Measurements from ENCODE around the gene CDH26.

The CDH26 gene

DNA sequence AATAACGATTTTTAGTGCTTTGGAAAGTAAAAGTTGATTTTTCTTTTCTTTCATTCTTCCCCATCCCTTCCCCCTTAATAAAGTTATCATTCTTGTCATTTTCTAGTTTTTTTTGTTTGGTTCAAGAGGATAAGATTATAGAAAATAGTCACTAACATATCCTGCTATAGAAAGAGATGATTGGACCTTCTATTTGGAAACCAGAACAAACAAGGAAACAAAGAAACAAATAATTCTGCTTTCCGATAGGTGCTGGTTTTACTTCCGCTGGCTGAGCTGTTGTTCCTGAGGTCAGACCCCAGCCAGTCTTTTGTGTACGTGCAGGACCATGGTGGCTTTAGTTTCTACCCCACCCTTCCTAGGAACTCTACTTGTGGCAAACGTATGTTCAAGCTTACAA lies at the start of gene CDH26:
TSS of gene CDH26 (plus strand) at position 301 of the 400 bp plus-strand sequence. CDS start 304 bp downstream, outside the sequence.
- DNase-seq (ENCODE audit: extremely low read depth in 1 of 2, low read depth in 1 of 2): no peak

DNA sequence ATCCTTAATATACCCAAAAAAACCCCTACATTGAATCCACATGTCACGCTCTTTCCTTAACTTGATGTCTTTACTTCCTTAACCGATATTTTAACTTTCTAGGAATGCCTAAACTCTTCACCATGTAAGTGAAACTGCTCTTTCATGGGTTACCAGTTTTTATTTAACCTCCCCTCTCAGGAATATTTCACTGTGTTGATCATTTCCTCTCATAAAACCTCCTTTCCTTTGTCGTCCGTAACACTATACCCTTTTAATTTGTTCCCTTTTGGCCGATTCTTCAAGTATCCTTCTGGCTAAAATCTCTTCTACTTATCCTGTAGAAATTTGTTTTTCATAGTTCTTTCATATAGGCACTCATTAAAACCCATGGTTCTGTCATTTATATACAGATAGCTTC lies 49.4 kb upstream of the CDH26 start:
- no peak for DNase-seq (ENCODE audit: extremely low read depth in 1 of 2, low read depth in 1 of 2)

DNA sequence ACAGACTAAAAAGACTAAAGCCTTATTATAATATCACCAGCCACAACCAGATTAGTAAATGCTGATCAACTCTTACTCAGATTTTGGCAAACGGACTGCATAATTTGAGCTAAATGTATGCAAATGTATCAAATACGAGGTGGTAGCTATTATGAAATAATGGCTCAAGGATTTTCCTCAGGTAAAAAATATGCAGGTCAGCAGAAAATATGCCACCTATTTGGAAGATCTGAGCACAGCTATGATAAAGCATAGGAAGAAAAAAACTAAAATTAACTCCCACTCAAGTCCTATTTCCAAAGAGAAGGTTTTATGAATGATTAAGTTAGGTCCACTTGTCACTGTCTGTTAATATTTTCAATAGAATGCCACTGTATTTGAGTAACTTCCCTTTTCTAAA lies 47.2 kb upstream of the CDH26 start:
- DNase-seq (ENCODE audit: extremely low read depth in 1 of 2, low read depth in 1 of 2): no peak

DNA sequence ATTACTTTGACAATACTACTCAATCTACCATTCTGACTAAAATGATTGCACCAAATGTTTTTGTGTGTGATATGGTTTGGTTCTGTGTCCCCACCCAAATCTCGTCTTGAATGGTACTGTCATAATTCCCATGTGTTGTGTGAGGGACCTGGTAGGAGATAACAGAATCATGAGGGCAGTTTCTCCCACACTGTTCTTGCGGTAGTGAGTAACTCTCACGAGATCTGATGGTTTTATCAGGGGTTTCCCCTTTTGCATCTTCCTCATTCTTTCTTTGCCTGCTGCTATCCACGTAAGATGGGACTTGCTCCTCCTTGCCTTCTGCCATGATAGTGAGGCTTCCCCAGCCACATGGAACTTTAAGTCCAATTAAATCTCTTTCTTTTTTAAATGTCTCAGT lies 45.6 kb upstream of the CDH26 start:
- no peak for DNase-seq (ENCODE audit: extremely low read depth in 1 of 2, low read depth in 1 of 2)

DNA sequence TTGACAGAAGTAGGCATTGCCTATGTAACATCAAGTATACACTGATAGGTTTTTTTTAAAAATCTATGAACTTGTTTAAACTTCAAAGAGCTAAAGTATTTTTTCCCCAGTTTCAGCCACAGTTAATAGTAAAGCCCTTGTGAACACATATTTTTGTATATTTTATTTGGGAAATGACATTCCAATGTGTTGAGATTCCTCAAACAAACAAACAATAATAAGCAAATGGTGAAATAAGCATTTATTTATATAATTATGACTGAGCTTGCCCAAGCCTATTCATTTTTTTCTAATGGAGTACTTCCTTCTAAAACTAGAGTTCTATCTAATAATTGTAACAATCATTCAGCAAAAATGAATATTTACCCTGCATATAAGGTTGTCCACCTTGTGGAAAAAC lies 37.3 kb upstream of the CDH26 start:
- no peak for DNase-seq (ENCODE audit: extremely low read depth in 1 of 2, low read depth in 1 of 2)

DNA sequence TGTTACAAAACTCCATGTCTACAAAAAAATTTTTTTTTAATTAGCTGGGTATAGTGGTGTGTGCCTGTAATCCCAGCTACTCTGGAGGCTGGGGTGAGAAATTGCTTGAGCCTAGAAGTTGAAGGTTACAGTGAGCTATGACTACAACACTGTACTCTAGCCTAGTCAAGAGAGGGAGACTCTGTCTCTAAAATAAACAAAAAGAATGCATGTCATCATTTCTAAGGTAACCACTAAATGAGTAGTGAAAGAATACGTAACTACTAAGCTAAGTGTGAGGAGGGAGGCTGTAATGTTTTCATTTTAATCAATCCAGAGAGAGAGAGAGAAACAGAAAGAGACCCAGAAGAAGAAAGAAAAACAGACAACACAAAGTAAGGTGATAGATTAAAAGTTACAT lies 34.7 kb upstream of the CDH26 start:
- no peak for DNase-seq (ENCODE audit: extremely low read depth in 1 of 2, low read depth in 1 of 2)

DNA sequence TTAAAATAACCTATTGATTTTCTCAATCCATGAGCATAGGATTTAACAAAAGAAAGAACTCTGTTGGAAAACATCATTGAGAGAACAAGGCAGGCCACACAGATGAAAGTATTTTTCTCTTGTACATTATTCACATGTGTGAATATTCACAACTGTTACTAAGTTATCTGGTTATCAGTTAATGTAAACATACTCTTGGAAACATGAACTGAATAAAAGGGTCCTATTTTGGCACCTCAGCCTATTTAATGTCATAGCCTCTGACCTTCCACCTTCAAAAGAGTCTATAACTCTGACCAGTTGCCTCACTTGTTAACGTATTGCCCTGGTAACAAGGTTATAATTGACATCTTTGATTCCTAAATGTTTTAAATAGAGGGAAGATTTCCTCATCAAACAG lies 32.9 kb upstream of the CDH26 start:
- no peak for DNase-seq (ENCODE audit: extremely low read depth in 1 of 2, low read depth in 1 of 2)

DNA sequence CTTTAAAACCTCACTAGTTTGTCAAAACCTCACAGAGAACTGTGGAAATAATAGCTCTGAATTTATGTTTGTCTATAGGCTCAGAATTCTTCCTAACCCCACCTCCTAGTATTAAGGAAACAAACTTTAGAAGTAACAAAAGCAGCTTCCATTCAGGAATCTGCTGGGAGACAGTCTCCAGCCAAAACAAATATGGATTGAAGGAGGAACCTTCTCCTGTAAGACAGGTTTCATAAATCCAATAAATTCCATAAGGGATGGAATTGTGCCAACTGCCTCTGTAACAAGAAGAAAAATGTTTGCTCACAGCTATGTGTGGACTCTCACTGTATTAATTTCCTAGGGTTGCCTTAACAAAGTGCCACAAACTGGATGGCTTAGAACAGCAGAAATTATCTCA lies 32.3 kb upstream of the CDH26 start:
- no peak for DNase-seq (ENCODE audit: extremely low read depth in 1 of 2, low read depth in 1 of 2)

DNA sequence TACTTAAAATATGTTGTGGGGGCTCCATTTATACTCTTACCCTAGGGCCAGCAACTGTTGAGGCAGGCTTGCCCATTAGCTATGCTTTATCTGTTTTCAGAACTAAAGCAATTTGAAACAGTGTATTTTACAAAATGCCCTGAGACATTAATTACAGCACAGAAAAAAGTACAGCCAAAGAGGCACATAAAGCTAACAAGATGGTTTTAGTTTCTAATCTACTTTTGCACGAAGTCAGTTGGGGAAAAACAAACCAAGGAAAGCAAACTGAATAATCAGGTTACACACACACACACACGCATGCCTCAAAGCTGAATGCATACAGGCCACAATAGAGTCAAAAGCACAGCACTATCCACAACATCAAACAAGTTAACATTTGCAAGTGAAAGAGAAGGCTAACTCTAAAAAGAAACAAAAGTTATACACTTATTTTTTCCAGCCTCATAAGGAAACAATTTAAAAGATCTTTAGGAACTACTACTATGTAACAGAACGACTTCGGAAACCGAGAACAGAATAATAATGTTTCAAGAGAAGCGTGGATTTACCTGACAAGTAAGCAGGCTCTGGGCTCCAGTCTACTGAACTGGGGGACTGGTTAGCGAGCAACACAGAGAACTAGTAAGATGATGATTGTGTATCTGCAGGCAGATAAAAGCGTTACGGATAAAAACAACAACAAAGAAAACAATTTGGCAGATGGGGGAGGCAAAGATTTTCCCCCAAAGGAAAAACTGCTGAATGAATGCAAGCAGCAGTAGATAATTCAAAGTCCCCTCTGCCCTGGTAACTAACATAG lies 26.5 kb upstream of the CDH26 start:
- DNase-seq (ENCODE audit: extremely low read depth in 1 of 2, low read depth in 1 of 2): no peak

DNA sequence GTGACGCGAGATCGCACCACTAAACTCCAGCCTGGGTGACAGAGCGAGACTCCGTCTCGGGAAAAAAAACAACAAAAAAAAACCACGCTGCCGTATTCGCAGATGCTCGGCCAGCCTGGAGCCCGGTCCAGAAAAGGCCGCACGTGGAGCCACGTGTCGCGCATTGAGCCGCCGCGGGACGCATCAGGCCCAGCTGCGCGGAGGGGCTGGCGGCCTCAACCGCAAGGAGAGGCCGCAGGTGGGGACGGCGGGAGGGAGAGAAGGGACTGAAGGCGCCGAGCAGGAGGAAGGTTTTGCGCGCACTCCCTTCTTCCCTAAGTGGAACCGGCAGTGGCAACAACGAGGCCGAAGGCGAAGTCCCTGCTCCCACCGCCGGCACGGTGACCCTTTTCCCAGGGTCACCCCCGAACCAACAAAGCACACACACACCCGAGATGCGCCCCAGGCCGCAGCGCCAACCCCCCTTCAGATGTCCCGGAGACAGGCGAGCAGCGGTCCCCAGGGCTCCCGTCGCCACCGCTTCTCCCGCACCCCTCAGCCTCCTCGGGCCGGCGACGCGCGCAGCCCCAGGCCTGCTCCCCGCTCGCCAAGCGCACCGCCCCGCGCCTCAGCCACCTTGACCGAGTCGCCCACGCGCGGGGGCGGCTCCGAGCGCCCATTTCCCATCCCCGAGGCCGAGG lies 25.5 kb upstream of the CDH26 start:
- no peak for DNase-seq (ENCODE audit: extremely low read depth in 1 of 2, low read depth in 1 of 2)

DNA sequence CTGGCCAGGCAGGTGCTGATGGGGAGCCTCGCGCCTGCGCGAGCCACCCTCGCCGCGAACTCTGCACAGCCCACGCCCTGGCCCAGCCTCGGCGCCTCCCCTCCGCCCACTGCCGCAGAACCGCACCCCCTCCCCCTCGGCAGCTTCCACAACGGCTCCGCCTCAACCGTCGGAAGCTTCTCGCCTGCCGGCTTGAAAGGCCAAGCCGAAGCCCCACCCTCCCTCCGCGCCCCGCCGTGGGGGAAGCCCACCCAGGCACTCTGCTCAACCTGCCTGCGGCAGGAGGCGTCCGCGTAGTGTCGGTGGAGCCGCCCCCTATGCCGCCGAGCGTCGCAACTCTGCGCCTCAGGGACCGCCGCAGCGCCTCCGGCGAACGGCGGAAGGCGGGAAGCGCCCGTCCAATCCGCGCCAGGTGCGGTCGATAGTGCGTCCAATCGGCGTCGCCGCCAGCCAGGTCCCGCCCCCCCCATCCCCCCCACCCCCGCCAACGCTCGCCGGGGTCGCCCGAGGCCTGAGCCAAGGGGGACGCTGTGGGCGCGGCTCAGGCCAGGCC lies 24.9 kb upstream of the CDH26 start, which contains the start of gene SYCP2:
TSS of gene SYCP2 (minus strand) at position 342 of the 553 bp plus-strand sequence. CDS start 11,224 bp downstream, outside the sequence.
- peak; percentile 20 to 35 for DNase-seq (ENCODE audit: extremely low read depth in 1 of 2, low read depth in 1 of 2)

DNA sequence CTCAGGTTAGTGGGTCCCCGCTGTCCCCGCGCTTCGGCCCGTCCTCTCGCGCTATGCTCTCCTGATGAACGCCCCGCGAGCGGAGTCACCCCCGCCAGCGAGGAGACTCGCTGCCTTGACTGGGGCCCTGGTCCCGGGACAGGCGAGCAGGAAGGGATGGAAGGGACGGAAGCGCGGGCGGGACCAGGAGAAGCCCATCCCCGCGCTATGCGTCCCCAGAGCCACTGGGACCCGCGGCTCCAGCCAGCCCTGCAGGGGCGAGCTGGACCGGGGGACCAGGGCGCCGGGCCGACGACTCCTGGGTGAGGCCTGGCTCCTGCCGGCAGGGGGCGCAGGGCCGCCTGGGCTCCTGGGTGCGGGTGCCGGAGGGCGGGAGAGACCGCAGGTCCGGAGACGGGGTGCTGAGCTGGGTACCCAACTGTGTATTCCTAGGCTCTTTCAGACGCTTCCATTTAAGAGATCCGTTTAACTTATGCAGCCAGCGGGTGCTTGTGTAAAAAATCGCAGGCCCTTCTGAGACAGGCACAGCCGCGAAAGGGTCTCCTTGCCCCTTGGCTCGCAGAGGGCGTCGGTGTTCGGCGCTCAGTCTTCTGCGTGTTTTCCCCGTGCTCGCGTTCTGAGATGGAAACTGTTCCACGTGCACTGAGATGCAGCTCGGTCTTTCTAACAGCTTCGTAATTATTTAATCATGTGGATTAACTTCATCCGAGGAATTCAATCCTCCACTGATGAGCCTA lies 24.2 kb upstream of the CDH26 start:
- peak; percentile 55 for DNase-seq (ENCODE audit: extremely low read depth in 1 of 2, low read depth in 1 of 2)

DNA sequence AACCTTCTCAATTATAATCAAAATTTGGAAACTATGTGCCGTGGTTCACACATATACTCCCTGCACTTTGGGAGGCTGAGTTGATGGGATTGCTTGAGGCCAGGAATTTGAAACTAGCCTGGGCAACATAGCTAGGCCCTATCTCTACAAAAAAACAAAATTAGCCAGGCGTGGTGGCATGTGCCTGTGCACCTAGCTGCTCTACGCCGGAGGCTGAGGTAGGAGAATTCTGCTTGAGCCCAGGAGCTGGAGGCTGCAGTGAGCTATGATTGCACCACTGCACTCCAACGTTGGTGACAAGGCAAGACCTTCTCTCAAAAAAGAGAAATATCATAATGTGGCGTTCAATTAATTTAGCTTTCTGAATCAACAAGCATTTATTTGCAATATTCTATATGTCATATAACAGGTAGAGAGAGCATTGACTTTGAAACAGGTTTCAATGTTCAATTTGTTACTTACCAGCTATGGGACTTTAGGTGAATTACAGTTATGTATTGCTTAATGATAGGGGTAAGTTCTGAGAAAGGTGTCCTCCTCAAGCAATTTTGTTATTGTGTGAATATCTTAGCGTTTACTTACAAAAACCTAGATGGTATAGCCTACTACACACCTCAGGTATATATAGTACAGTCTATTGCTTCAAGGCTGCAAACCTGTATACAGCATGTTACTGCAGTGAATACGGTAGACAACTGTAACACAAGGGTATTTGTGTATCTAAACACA lies 22.6 kb upstream of the CDH26 start:
- DNase-seq (ENCODE audit: extremely low read depth in 1 of 2, low read depth in 1 of 2): no peak

DNA sequence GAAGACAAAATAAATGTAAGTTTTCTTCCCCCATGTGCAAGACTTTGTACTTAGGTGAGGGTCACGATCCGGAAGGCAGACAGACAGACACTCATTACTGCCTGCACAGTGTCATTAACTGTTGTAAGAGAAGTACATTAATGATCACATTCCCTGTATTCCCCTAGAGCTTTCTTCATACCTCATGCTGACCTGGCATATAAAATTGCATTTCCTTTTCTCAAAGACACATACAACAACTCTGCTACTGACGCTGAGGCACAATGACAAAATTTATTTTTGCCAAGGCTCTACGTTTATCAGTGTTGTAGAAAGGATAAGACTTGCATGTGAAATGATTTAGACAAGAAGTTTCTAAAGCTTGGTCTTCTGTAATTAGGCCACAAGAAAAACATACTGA lies 21.8 kb upstream of the CDH26 start:
- no peak for DNase-seq (ENCODE audit: extremely low read depth in 1 of 2, low read depth in 1 of 2)

DNA sequence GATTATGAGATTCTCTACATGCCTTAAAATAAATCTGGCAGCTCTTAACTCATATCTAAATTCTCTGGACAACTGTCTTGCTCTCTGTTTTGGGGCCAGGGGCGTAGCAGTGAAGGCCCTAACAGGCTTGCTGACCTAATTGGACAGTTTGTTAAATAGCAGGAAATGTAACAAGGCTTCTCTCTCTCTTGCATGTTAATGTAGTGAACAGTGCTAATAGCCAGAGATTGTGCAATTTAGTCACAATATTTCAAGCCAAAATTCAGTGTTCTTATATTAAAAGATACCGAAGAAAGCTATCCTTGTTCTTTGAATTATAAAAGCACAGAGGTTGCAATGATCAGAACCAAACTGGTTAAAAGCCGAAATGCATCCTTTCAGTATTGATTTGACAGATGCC lies 21.1 kb upstream of the CDH26 start:
- no peak for DNase-seq (ENCODE audit: extremely low read depth in 1 of 2, low read depth in 1 of 2)

DNA sequence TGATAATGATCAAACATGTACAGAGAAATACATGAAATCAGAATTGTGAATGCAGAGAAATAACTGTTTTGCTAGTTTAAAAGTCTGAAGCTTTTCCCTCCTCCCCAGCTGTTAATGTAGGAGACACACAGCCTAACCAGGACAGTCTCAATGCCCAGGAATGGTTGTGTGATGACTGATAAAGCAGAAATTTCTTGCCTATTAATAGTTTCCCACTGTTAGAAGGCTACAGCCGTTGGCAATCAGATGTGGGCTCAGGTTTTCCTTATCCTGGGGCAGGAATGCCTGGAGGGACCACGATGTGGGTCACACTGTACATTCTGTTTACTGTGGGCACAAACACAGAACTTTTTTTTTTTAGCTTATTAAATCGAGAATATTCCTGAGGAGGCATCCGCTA lies 20.0 kb upstream of the CDH26 start:
- DNase-seq (ENCODE audit: extremely low read depth in 1 of 2, low read depth in 1 of 2): no peak

DNA sequence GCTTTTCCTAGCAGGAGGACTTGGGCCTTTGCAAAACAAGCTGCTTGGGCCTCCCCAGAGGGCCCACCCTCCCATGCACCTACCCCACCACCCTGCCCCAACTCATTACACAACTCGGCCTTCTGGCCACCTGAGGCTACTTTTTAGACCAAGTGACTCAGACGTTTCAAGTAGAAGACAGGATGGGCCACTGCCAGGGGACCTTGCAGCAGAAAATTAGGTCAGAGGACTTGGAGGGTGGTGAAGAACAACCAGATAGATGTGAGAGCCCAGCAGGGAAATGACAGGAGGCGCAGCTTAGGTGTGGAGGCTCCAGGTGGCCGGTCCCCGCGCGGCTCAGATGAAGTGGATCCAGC lies 19.5 kb upstream of the CDH26 start:
- DNase-seq (ENCODE audit: extremely low read depth in 1 of 2, low read depth in 1 of 2): no peak

DNA sequence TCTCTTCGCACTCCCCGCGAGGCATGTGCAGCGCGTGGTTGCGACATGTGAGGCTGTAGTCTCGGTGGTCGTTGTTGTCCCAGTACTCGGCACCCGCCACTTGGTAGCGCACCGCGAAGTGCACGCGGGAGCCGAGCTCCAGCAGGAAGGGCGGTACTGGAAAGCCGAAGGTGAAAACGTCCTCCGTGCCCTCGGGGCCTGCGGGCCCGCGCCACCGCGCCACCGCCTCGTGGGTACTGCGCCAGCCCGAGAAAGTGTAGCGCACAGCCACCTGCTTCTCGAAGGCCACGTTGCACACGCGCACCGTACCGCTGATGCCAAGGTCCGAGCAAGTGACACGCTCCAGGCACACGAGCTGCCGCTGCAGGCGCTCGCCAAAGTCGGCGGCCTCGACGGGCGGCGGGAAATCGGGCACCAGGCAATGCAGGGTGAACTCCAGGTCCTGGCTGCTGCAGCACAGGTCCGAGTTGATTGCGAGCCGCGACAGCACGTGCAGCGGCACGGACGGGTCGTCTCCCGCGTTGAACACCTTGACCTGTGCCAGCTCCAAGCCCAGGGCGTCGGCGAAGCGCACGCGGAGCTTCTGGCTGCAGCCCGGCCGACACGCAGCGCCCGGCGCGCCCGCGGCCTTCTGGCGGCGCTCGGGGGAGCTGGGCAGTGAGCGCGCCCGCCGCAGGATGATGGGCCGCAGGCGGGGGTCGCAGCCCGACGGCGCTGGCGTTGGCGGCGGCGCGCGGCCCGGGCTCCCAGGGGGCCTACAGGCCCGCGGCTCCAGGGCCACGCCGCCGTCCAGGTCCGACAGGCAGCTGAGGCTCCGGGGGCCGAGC lies 19.0 kb upstream of the CDH26 start:
- no peak for DNase-seq (ENCODE audit: extremely low read depth in 1 of 2, low read depth in 1 of 2)

DNA sequence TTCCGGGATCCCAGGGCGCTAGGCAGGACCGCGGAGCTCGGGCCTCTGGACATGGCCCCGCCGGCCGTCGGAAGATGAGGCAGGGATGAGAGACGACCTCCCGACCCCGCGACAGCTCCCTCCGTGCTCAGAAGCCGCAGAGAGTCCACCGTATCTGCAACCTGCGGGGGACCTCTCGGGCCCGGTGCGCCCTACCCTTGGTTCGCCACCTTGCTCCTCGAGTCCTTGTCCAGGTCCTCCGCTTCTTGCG lies 18.4 kb upstream of the CDH26 start:
- no peak for DNase-seq (ENCODE audit: extremely low read depth in 1 of 2, low read depth in 1 of 2)
